ENCODE data around the gene CHGA.

DNA sequence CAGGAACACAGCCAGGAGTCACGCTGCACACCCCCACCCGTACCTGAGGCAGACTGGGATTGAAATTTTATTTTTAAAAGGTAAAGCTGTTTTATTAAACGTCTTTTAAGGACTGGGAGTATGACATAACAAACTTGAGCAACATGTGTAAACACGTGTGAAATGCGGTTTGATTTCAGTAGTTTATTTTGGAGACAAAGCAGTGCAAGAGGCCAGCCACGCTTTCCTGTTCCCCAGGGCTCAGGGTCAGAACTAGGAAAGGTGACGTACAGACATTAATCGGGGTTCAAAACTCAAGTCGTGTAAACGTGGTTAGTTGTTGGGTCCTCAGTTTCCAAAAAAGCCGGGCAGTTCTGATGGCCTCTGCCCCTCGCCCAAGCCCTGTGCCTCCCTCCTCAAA, 16.7 kb downstream of the CHGA start:
- TF ChIP-seq, protein P1, sequence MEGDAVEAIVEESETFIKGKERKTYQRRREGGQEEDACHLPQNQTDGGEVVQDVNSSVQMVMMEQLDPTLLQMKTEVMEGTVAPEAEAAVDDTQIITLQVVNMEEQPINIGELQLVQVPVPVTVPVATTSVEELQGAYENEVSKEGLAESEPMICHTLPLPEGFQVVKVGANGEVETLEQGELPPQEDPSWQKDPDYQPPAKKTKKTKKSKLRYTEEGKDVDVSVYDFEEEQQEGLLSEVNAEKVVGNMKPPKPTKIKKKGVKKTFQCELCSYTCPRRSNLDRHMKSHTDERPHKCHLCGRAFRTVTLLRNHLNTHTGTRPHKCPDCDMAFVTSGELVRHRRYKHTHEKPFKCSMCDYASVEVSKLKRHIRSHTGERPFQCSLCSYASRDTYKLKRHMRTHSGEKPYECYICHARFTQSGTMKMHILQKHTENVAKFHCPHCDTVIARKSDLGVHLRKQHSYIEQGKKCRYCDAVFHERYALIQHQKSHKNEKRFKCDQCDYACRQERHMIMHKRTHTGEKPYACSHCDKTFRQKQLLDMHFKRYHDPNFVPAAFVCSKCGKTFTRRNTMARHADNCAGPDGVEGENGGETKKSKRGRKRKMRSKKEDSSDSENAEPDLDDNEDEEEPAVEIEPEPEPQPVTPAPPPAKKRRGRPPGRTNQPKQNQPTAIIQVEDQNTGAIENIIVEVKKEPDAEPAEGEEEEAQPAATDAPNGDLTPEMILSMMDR (IDR thresholded peaks at IDR 0.05): no peak
- no peak for TF ChIP-seq EZH2 (IDR thresholded peaks at IDR 0.05; ENCODE audit: borderline replicate concordance, insufficient read depth, low read depth, low read length, poor library complexity, severe bottlenecking)

Data from B cell (primary cell).